PC-9 (cell line): ENCODE data around the gene DNAJB6. TPM values are rescaled to one million over a fixed set of nuclear protein-coding genes. Genes with fewer than 3 reads are reported as not detected.
A peak's percentile ranks its signal among the peaks of the same experiment; 100 is the strongest.

Source experiments
- BruUV-seq: library from RNA; stranded (reverse); fragments of 400-500 nt; replicated peaks from 2 replicates; lab custom pipeline; 2021; lab: Mats Ljungman, UMichigan
- CTCF ChIA-PET: fragments of 300-600 bp; sonication (Branson Sonifier 250); formaldehyde crosslinking; loops from one replicate; lab custom pipeline; 2022; ENCODE audit warnings: antibody characterized with exemption; lab: Charles Lee
- POLR2A ChIA-PET: fragments of 300-600 bp; sonication (Branson Sonifier 250); formaldehyde crosslinking; loops from one replicate; lab custom pipeline; 2022; ENCODE audit warnings: antibody characterized with exemption; ENCODE audit not compliant: unreplicated experiment; lab: Charles Lee
- DNase-seq, 2 experiments: peaks; one replicate each; pipeline versions ENCODE4 v3.0.0 to v3.0.0-alpha.2; 2015 to 2022; ENCODE audit warnings: mixed read lengths in 1 of 2
- H2AFZ ChIP-seq: fragments of 200-600 bp; sonication (generic); 2 replicates; pipeline ENCODE4 v1.8.1; 2017; ENCODE audit warnings: antibody characterized with exemption
- H3F3A ChIP-seq: fragments of 200-600 bp; sonication (generic); 2 replicates; pipeline ENCODE4 v1.8.1; 2017; ENCODE audit warnings: antibody characterized with exemption, mild to moderate bottlenecking, low read depth; ENCODE audit not compliant: insufficient read depth
- H3K27ac ChIP-seq: fragments of 200-600 bp; sonication (generic); 2 replicates; pipeline ENCODE4 v1.6.1; 2016; ENCODE audit warnings: mixed run types
- H3K27me3 ChIP-seq: fragments of 200-600 bp; sonication (generic); 2 replicates; pipeline ENCODE4 v1.6.1; 2016; ENCODE audit warnings: low read depth, mixed run types; ENCODE audit not compliant: insufficient read depth
- H3K36me3 ChIP-seq: fragments of 200-600 bp; sonication (generic); 2 replicates; pipeline ENCODE4 v1.6.1; 2016; ENCODE audit warnings: low read depth, mixed run types
- H3K4me1 ChIP-seq: fragments of 200-600 bp; sonication (generic); replicated peaks from 2 replicates; pipeline ENCODE4 v1.6.1; 2016; ENCODE audit warnings: mixed run types; ENCODE audit not compliant: insufficient read depth
- H3K4me2 ChIP-seq: fragments of 200-600 bp; sonication (generic); 2 replicates; pipeline ENCODE4 v1.6.1; 2017; ENCODE audit warnings: mixed run types
- H3K4me3 ChIP-seq: fragments of 200-600 bp; sonication (generic); 2 replicates; pipeline ENCODE4 v1.6.1; 2016; ENCODE audit warnings: mixed run types
- H3K79me2 ChIP-seq: fragments of 200-600 bp; sonication (generic); 2 replicates; pipeline ENCODE4 v1.6.1; 2017; ENCODE audit warnings: low read depth, mixed run types
- H3K9me2 ChIP-seq: fragments of 200-600 bp; sonication (generic); 2 replicates; pipeline ENCODE4 v1.8.1; 2017; ENCODE audit warnings: mild to moderate bottlenecking; ENCODE audit not compliant: insufficient read depth
- H3K9me3 ChIP-seq: fragments of 200-600 bp; sonication (generic); 2 replicates; pipeline ENCODE4 v1.8.1; 2016; ENCODE audit warnings: low read depth; ENCODE audit not compliant: insufficient read depth
- H4K20me1 ChIP-seq: fragments of 200-600 bp; sonication (generic); 2 replicates; pipeline ENCODE4 v1.8.1; 2017; ENCODE audit not compliant: insufficient read depth
- EZH2 ChIP-seq: fragments of 200-600 bp; sonication (generic); IDR thresholded peaks from 2 replicates; pipeline ENCODE4 v1.8.0; 2017; ENCODE audit warnings: antibody characterized with exemption, low read depth
- intact Hi-C: fragments of 100-400 bp; cut with micrococcal nuclease; formaldehyde crosslinking; loops from one replicate; pipeline ENCODE4 v1.10.0; 2022; ENCODE audit not compliant: unreplicated experiment
- total RNA-seq: library from RNA; stranded (reverse); gene quantifications from 2 replicates; pipeline ENCODE4 v1.2.3, GENCODE V29; 2021
- TF ChIP-seq, protein P1 (sequence below): fragments of 200-600 bp; sonication (generic); conservative IDR thresholded peaks from 2 replicates; pipeline ENCODE4 v1.6.1; 2017; ENCODE audit warnings: mixed run types, antibody characterized with exemption, mild to moderate bottlenecking, moderate library complexity

Gene DNAJB6
- total RNA-seq, 1 experiment from 2014 or later: 182 TPM

DNA sequence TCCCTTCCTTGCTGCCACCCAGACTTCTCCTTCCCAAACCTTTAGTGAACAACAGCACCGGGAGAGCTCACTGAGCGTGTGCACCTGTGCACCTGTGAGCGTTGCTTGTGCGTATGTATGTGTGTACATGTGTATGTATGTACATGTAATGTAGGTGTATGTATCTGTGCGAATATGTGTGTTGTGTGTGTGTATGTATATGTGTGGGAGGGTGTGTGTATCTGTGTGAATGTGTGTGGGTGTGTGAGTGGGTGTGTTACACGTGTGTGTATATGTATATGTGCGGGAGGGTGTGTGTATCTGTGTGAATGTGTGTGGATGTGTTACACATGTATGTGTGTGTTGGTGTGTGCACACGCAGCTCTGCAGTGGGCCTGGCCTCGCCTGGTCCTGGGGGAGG lies 44.5 kb upstream of the DNAJB6 start:
- Histone ChIP-seq H3K36me3 (no peaks in the 10 kb centered on the region), H3K27me3 (no peaks in the 10 kb centered on the region), H2AFZ (no peak overlapping the region), H3K9me3 (no peaks in the 10 kb centered on the region), H3K4me2 (peak overlapping the region; percentile 82), H3K9me2 (no peaks in the 10 kb centered on the region), H3K79me2 (no peaks in the 10 kb centered on the region), H3K4me1 (peaks cover 53% of the 10 kb centered on the region), H3K27ac (peak overlapping the region; percentile 52), H4K20me1 (no peaks in the 10 kb centered on the region), H3F3A (peaks cover 47% of the 10 kb centered on the region), H3K4me3 (peak overlapping the region; percentile 45; the same call in 1 of the 2 replicates)
- intact Hi-C loops: no loop called here
- ChIA-PET POLR2A (no interaction called here), CTCF (no interaction called here)
- DNase-seq: no peak
- no peak for TF ChIP-seq EZH2
- TF ChIP-seq, protein P1, sequence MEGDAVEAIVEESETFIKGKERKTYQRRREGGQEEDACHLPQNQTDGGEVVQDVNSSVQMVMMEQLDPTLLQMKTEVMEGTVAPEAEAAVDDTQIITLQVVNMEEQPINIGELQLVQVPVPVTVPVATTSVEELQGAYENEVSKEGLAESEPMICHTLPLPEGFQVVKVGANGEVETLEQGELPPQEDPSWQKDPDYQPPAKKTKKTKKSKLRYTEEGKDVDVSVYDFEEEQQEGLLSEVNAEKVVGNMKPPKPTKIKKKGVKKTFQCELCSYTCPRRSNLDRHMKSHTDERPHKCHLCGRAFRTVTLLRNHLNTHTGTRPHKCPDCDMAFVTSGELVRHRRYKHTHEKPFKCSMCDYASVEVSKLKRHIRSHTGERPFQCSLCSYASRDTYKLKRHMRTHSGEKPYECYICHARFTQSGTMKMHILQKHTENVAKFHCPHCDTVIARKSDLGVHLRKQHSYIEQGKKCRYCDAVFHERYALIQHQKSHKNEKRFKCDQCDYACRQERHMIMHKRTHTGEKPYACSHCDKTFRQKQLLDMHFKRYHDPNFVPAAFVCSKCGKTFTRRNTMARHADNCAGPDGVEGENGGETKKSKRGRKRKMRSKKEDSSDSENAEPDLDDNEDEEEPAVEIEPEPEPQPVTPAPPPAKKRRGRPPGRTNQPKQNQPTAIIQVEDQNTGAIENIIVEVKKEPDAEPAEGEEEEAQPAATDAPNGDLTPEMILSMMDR: no peak
- BruUV-seq: no TSS peak

DNA sequence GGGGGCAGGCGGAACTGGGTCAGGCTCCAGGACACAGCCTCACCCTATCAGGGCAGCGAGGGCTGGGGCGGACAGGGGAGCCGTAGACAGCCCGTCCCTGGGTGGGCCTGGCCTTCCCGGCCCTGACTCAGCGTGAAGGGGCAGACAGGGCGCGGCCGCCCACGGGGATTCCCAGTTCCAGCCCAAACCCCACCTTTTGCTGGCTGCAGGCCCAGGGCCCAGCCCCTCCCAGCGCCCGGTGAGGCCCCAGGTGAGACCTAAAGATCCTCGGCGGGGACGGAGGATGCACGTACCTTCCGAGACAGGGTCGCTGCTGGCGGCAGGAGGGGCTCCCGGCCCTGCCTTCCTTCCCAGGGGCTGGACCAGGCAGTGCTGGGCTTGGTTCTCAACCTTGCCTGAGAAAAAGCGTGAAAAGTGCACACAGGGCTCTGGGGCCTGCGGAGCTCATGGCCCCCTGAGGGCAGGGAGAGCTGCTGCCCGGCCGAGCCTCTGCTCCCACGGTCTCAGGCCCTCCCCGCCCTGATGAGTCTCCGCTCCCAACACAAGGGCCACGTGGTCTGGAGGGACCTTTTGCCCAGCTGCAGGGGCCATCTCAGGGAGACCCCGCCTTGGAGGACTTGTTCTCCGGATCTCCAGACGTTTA lies 43.9 kb upstream of the DNAJB6 start:
- no peaks in the 10 kb centered on the region for H3K79me2 ChIP-seq
- POLR2A ChIA-PET: interaction anchor here (0.7 kb wide), 1 partner anchor 44 kb away, joined by 4 read pairs; the partner anchor contains the start of gene DNAJB6
- H3K9me2 ChIP-seq: no peaks in the 10 kb centered on the region

DNA sequence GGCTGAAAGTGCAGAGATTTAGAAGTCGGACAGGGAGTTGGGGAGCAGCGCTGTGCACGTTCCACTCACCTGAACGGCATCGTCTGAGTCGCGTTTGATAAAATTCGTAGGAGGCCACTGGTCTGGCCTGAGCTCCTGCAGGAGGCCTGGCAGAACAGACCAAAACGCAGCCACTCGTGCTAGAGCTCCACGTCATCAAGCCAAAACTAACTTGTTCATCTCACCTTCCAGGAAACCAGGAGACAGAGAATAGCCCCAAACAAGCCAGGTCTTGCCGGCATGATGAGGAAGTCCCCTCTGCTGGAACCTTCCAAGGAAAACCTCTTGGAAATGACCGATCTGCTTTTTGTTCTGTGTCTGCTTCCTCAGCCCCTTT lies 43.4 kb upstream of the DNAJB6 start:
- peaks cover 48% of the 10 kb centered on the region for H3K4me1 ChIP-seq
- no peaks in the 10 kb centered on the region for H3K9me2 ChIP-seq
- TF ChIP-seq, protein P1: no peak
- no peak for TF ChIP-seq EZH2
- CTCF ChIA-PET: no interaction called here
- POLR2A ChIA-PET: interaction anchor here (0.7 kb wide), 1 partner anchor 43 kb away, joined by 4 read pairs; the partner anchor contains the start of gene DNAJB6
- H3K9me3 ChIP-seq: no peaks in the 10 kb centered on the region
- no peak for DNase-seq
- H3K27ac ChIP-seq: peak overlapping the region; percentile 52
- H3K79me2 ChIP-seq: no peaks in the 10 kb centered on the region
- no peaks in the 10 kb centered on the region for H3K36me3 ChIP-seq
- H3K27me3 ChIP-seq: no peaks in the 10 kb centered on the region
- BruUV-seq: TSS peak; percentile 71
- H2AFZ ChIP-seq: peak overlapping the region; percentile 58
- intact Hi-C loops: loop anchor here (1.0 kb wide), 1 partner anchor 9 kb away; no protein-coding TSS in a partner anchor
- peaks cover 47% of the 10 kb centered on the region for H3F3A ChIP-seq
- peak overlapping the region; percentile 45; the same call in 1 of the 2 replicates for H3K4me3 ChIP-seq
- peak overlapping the region; percentile 82 for H3K4me2 ChIP-seq
- no peaks in the 10 kb centered on the region for H4K20me1 ChIP-seq

More for the DNA sequence above, 43.9 kb upstream of the DNAJB6 start:
- peak overlapping the region; percentile 58 for H2AFZ ChIP-seq
- H3K4me3 ChIP-seq: peak overlapping the region; percentile 45; the same call in 1 of the 2 replicates
- peaks cover 53% of the 10 kb centered on the region for H3K4me1 ChIP-seq
- H3K9me3 ChIP-seq: no peaks in the 10 kb centered on the region
- H3F3A ChIP-seq: peaks cover 50% of the 10 kb centered on the region
- peak overlapping the region; percentile 52 for H3K27ac ChIP-seq
- no peaks in the 10 kb centered on the region for H3K27me3 ChIP-seq
- peak overlapping the region; percentile 82 for H3K4me2 ChIP-seq
- H4K20me1 ChIP-seq: no peaks in the 10 kb centered on the region
- intact Hi-C loops: loop anchor here (1.0 kb wide), 1 partner anchor 9 kb away; no protein-coding TSS in a partner anchor
- no TSS peak for BruUV-seq
- no peaks in the 10 kb centered on the region for H3K36me3 ChIP-seq
- CTCF ChIA-PET: no interaction called here
- no peak for TF ChIP-seq EZH2
- TF ChIP-seq, protein P1: no peak
- DNase-seq: peak; percentile 82 to 92
